HG03045 (cell line): ENCODE data around the gene FKBP15.
A peak's percentile ranks its signal among the peaks of the same experiment; 100 is the strongest.
"Not testable (repeated sequence)": the region's sequence is repeated elsewhere in the genome, so short reads cannot be mapped to it uniquely, and the experiment has no call there.

Experiments
- ATAC-seq: cut with Tn5 transposase; IDR thresholded peaks from one replicate; pipeline ENCODE4 v1.9.1; 2021; ENCODE audit warnings: mild to moderate bottlenecking, moderate library complexity; ENCODE audit not compliant: unreplicated experiment

FKBP15 gene

DNA sequence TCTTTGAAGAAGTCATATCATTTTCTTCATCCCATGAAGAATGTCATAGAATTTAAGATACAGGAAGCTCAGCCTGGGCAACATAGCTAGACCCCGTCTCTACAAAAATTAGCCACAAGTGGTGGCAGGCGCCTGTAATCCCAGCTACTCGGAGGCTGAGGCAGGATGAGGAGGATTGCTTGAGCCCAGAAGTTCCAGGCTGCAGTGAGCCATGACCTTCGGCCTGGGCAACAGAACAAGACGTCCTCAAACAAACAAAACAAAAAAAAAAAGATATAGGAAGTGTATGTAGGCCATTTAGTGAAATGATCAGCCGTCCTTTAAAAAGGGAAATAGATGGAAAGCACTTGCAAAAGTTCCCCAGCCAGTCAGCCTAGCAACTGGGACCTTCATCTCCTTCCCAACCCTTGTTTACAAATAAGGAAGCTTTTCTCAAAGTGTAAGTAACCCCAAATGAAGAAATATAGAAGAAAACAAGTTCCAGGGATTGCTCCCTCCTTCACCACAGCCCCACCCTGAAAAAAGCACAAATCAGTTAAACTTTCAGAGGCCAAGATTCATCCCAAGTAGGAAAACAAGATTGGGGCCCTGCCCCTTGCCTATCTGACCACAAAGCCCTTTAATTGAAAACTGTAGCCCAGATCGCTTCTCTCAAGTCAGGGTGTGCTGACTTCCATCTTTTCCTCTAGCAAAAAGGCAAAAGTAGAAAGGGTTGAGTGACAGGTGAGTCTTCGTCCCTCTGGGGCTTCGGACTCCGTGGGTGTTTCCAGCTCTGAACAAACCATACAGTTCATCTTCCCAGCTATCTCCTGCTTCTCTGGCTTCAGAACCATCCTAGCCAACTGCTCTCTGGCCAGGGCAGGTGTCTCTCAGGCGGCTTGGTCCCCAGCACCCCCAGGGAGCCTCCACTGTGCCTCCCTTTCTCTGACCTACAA lies 69.1 kb downstream of the FKBP15 start:
- no peak for ATAC-seq

DNA sequence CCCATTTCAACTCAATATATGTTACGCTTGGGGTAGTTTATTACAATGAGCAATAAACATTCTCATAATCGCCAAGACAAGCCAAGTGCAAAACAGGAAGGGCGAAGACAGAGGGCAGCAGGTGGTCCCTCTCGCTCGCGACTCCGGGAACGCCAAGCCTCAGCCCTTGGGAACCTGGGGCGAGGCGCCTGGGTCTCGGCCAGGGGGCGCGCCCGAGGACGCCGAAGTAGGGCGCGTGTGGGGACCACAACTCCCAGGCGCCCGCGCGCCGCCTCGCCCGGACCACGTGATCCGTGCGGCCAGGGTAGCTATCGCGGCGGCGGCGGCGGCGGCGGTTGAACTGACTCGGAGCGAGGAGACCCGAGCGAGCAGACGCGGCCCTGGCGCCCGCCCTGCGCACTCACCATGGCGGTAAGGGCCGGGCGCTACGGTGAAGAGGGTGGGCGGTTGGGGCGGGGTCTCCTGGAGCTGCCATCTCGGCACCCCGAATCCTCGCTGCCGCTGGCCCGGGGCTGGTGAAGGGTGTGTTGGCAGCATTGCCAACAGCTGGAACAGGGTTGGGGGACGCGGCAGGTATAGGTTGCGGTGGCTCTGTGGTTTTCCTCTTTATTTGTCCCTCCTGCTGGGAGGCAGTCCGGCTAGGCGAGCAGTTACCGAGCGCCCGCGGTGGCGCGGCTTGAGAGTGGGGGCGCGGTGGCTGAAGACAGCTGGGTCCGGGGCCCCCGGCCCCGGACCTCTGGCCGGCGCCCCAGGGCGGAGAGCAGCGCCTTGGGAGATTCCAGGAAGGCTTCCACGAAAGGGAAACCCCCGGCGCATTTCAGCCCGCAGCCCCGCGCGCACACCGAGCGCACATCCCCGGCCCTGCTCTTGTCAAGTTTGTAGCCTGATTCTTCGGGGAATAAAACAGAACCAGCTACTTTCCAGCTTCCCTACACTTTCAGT lies 70.1 kb downstream of the FKBP15 start, which contains the start of gene SLC31A2:
Gene SLC31A2, plus strand, starts transcription at position 338 of the 942 bp plus-strand sequence. Its CDS starts 68 bp downstream, at position 406.
- peak; percentile 97 for ATAC-seq

GRCh38 chr9:113149561-113149960 lies 71.5 kb downstream of the FKBP15 start:
- not testable (repeated sequence) for ATAC-seq

- no peak for ATAC-seq
Observed at GRCh38 chr9:113148781-113149510, 72.1 kb downstream of the FKBP15 start.

DNA sequence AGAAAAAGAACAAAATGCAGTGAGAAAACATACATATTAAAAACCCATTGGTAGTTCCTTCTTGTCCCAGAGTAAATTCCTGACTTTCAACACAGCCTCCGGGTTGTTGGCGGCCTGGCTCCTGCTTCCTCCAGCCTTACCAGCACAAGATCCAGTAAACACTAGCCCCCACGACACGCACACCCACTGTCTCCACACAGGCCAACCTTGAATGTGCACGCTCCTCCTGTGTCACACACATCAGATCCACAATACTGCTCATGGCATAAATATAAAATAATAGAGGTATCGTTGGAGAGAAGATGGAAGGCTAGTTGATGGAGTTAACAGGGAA lies 72.7 kb downstream of the FKBP15 start:
- no peak for ATAC-seq

GRCh38 chr9:113143432-113144227 lies 77.4 kb downstream of the FKBP15 start:
- no peak for ATAC-seq

- not testable (repeated sequence) for ATAC-seq
Observed at GRCh38 chr9:113140896-113141295, 80.2 kb downstream of the FKBP15 start.

GRCh38 chr9:113139953-113140352 lies 81.1 kb downstream of the FKBP15 start:
- ATAC-seq = no peak

DNA sequence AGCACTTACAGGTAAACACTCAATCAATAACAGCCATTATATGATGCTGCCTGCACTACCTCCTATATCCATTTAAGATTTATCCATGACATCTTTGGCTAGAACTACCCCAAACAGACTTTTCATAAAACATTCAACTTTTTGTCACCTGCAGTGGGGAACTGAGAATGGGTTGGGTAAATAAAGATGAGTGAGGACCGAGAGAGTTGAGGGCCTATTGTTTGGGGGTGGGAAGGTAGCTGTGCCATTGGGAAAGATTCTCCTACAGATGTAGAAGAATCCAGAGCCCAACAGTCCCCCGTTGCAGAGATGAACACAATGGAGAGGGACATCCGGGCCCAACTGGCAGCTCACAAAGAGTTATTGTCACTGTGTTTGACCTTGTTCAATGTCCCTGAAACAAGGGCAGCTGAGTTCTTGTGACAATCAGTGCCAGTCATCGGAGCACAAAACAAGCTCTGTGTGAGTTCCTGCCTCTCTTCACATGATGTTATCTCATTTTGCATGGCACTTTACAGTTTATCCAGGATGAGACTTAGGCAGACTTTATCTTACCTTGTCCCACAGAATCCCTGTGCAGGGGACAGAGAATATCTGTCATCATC lies 81.8 kb downstream of the FKBP15 start:
- ATAC-seq = no peak

DNA sequence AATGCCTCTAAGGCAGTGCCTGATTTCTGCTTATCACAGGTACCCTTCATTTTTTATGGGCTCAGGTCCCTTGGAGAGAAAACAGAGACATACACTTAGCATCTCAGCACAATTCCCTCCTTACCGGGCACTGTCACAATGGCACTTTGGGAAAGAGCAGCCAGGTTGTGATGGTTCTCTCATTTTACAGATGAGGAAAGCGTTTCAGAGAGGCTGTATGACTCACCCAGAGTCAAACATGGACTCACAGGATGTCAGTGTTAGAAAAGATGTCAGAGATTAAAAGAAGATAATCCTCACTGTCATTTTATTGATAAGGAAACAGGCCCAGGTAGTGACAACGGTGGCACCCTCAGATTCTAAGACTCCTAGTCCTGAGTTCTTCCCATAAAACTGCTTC lies 82.3 kb downstream of the FKBP15 start:
- ATAC-seq = no peak

DNA sequence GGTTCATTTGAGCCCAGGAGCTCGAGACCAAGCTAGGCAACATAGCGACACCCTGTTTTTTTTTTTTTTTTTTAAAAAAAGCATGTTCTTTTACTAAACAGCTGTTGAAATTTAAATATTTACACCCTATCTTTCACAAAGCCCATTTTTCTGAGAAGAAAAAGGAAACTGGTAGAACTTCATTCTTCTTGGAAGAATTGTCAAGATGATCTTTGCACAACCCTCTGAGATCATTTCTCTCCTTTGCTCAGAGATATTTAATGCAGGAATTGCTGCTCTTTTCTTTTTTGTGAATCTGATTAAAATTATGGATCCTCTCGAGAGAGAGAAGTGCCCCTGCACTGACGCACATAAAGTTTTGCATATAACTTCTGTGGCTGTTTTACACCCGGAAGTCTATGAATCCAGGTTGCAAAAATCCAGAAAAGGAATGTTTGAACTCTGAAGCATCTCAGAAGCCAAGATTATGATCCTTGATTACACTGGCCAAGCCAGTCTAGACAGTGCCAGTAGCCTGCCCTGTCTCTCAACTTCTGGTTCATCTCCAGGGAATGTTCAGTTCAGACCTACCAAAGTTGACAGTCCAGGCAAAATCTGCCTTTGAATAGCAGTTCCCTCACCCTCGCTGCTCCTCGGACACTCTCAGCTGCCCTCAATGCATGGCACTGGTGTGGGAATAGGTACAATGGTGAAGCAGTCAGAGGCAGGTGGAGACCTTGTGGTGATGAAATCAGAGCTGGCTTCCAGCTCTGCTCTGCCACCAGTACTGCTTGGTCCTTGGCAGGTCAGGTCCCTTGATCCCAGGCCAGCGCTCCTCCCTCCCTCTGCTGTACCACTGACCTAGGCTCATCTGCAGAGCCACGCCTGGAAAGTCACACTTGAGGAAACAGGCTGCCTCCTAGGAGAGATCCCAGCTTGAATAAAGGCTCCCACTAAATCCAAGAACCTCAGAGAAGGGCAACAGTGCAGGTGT lies 83.6 kb downstream of the FKBP15 start:
- no peak for ATAC-seq

DNA sequence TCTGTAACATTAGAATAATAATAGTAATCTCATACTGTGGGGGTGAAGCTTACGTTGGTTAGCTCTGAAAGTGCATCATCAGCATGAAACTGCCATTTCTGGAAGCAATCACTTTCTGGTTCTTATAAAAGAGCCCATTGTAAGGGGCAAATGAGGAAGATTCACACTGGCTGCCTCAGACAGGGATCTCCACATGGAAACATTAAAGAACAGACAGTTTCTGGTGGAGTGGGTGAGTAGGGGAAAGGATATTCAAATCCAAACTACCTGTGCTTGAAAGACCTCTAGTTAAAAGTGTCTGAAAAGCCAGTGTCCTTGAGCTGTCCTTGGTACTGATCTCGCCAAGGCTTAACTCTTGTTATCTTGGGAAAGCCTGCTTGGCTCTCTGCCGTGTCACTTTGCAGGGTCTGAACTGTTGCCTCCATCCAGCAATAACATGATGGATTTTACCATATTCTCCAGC lies 89.4 kb downstream of the FKBP15 start:
- ATAC-seq = no peak

DNA sequence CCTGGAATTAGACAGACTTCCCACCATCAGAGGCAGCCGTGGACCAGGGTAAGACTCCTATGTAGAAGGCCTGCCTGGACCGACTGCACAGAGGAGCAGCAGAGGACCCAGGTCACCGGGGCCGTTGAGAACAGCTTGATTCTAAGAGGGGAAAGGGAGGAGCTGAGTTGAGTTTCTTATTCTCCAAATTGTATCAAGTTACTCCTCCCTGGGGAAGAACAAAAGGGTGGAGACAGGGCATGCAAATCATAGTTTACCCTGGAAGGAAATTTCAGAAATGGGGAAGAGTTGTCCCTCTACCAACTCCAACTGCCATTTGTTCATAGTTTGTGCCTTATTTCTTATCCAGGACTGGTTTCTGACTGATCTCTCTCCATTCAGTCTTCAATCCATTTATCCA lies 91.2 kb downstream of the FKBP15 start:
- ATAC-seq = no peak

GRCh38 chr9:113129466-113129865 lies 91.6 kb downstream of the FKBP15 start:
- no peak for ATAC-seq

DNA sequence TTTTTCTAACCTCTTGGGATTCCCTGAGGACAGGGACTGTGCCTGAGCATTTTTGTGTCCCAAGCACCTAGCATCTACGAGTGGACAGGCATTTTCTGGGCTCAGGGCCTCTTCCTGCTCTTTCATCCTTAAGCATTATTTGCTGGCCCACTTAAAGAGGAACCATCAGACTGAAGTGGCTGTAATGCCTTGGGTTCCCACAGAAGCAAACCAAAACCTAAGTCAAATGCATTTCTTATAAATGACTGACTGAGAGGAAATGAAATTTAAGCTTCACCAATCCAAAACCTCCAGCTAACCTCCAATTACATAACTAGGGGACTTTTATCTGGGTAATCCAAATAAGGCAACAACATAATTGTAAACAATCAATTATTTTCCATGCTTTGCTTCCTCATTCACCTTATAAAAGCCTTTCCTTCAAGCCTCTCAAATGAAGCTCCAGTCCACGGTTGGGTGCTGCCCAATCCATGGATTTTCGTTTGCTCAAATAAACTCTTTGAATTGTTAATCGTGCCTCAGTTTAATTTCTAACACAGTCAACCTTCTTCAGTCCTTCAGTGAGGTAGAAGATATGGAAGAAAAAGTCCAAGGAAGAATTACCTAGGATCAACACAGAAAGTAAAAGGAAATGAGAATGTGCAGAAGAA lies 95.6 kb downstream of the FKBP15 start:
- no peak for ATAC-seq

- not testable (repeated sequence) for ATAC-seq
Observed at GRCh38 chr9:113118829-113119228, 102.2 kb downstream of the FKBP15 start.
